Measurements from ENCODE around the gene CERK. TPM values are rescaled to one million over a fixed set of nuclear protein-coding genes. Genes with fewer than 3 reads are reported as not detected.

The CERK gene
- total and polyA plus RNA-seq, 7 donors, result 13.0 to 38.1 (median 26.9) TPM

DNA sequence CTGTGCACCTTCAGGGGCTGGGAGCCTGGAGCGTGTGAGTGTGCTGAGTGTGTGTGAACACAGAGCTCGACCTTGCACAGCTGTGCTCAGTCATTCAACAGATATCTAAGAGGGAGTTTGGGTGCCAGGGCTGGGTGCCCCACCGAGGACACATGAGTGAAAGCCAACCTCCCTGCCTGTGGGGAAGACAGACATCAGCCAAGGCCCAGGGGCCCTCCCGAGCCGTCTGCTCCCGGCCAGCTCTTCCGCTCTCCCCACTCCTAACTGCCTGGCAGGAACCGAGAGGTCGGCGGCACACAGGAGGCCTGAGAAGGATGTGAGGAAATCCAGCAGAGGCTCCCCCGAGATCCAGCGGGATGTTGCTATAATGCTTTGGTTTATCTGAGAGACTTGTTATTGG, 32.0 kb downstream of the CERK start:
- 83 to 87% (median 86%) methylated on average over 12 of the region's 12 CpGs for WGBS, 3 donors
- Histone ChIP-seq H3K4me3 (no peak overlapping the region), H3K9me3 (no peaks in the 10 kb centered on the region), H3K4me1 (no peaks in the 10 kb centered on the region), H3K27me3 (ENCODE audit: insufficient read depth in 3 of 3, low read length in 2 of 3) (no peaks in the 10 kb centered on the region), H3K36me3 (ENCODE audit: insufficient read depth in 1 of 2, low read depth in 1 of 2) (peaks cover 2 to 96% of the 10 kb centered on the region in 2 donors), H3K27ac (no peak overlapping the region)
- ATAC-seq (peak in 1 of 4 donors; percentile 11), DNase-seq (peak in 1 of 2 donors; percentile 29)
- intact Hi-C loops (cut with DNase I), result no loop called here
- TF ChIP-seq, protein P1, sequence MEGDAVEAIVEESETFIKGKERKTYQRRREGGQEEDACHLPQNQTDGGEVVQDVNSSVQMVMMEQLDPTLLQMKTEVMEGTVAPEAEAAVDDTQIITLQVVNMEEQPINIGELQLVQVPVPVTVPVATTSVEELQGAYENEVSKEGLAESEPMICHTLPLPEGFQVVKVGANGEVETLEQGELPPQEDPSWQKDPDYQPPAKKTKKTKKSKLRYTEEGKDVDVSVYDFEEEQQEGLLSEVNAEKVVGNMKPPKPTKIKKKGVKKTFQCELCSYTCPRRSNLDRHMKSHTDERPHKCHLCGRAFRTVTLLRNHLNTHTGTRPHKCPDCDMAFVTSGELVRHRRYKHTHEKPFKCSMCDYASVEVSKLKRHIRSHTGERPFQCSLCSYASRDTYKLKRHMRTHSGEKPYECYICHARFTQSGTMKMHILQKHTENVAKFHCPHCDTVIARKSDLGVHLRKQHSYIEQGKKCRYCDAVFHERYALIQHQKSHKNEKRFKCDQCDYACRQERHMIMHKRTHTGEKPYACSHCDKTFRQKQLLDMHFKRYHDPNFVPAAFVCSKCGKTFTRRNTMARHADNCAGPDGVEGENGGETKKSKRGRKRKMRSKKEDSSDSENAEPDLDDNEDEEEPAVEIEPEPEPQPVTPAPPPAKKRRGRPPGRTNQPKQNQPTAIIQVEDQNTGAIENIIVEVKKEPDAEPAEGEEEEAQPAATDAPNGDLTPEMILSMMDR (IDR thresholded peaks at IDR 0.05), result no peak

DNA sequence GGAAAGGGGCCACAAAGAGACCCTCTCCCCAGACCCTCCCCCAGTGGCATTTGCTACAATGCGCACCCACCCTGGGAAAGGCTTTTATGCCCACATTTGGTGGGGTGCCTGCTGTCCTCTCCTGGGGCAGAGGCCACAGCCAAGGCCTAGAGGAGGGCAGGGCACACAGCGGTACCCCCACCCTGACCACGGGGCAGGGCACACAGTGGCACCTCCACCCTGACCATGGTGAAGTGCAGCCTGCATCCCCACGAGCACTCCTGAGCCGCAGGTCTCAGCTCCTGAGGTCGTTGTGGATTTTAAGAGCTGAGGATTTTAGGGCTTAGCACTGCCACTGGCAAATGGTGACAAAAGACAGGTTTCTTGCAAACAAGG, 34.1 kb downstream of the CERK start:
- TF ChIP-seq, protein P1 (IDR thresholded peaks at IDR 0.05), result no peak
- DNase-seq (no peak), ATAC-seq (no peak)
- H3K27ac ChIP-seq, result no peak overlapping the region
- intact Hi-C loops (cut with DNase I), result no loop called here
- H3K9me3 ChIP-seq, result no peaks in the 10 kb centered on the region
- H3K27me3 ChIP-seq (ENCODE audit: insufficient read depth in 3 of 3, low read length in 2 of 3), result no peaks in the 10 kb centered on the region
- WGBS, 3 donors, result 81 to 90% (median 89%) methylated on average over 6 of the region's 6 CpGs
- H3K4me3 ChIP-seq, result no peak overlapping the region
- H3K36me3 ChIP-seq (ENCODE audit: insufficient read depth in 1 of 2, low read depth in 1 of 2), result peaks cover 3 to 96% of the 10 kb centered on the region in 2 donors
- H3K4me1 ChIP-seq, result no peaks in the 10 kb centered on the region

DNA sequence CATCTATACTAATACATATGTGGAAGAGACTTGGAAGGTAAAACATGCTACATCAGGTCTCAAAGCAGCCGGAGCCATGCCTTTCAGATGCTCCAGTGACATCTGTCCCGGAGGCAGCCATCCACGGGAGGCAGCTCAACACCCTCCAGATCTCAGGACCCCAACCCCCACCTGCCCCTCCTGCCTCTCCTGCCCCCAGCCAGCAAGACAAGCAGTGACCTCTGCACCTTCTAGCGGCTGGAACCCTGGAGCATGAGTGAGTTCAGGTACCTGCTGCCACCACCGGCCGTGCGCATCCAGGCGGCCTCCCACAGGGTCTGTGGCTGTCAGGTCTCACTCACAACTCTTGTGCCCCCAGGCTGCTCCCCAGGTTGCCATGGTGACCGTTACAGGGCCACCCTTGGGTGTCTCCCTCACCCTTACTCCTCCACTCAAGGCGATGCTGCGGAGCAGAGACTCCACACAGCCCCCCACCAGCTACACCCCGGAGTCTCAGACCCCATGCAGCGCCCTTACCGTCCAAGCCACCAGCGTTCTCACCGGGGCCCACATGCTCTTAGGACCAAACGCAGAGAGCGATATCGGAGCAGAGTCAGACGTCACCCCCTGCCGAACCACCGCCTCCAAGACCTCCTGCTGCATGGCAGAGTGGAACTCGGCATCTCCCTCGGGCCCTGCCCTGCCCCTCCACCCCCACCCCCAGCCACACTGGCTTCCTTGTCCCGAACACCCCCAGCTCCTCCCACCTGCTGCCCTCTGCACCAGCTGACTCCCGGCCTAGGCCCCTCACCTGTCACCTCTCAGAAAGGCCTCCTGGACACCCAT, 34.7 kb downstream of the CERK start:
- Histone ChIP-seq H3K27me3 (ENCODE audit: insufficient read depth in 3 of 3, low read length in 2 of 3) (no peaks in the 10 kb centered on the region), H3K9me3 (no peaks in the 10 kb centered on the region), H3K4me1 (no peaks in the 10 kb centered on the region), H3K4me3 (no peak overlapping the region), H3K36me3 (ENCODE audit: insufficient read depth in 1 of 2, low read depth in 1 of 2) (peaks cover 3 to 96% of the 10 kb centered on the region in 2 donors), H3K27ac (no peak overlapping the region)
- TF ChIP-seq, protein P1 (IDR thresholded peaks at IDR 0.05), result no peak
- DNase-seq (no peak), ATAC-seq (peak in 1 of 4 donors; percentile 13)
- WGBS, 3 donors, result 94 to 95% (median 95%) methylated on average over 26 of the region's 26 CpGs
- intact Hi-C loops (cut with DNase I), result no loop called here

DNA sequence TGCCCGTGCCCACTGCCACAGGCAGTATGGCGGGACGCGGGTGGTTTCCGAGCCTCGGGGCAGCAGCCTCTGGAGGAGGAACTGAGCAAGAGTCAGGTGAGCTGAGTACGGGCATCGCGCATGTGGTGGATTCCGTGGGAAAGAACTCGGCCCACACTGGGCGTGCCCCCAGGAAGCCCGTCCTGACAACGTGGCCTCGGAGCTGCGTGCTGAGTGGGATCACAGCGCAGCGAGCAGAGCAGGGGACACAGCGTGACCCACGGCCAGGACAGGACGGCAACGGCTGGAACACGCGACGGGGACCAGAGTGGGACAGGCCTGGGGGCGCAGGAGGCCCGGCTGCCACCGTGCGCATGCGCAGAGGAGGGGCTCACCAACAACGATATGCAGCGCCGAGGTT, 36.8 kb downstream of the CERK start:
- TF ChIP-seq, protein P1 (IDR thresholded peaks at IDR 0.05), result no peak
- 92 to 94% (median 94%) methylated on average over 33 of the region's 33 CpGs for WGBS, 3 donors
- H3K27me3 ChIP-seq (ENCODE audit: insufficient read depth in 3 of 3, low read length in 2 of 3), result no peaks in the 10 kb centered on the region
- no peak for ATAC-seq
- H3K27ac ChIP-seq, result no peak overlapping the region
- no peaks in the 10 kb centered on the region for H3K9me3 ChIP-seq
- no peaks in the 10 kb centered on the region for H3K4me1 ChIP-seq
- DNase-seq, result no peak
- H3K36me3 ChIP-seq (ENCODE audit: insufficient read depth in 1 of 2, low read depth in 1 of 2), result peaks cover 8 to 96% of the 10 kb centered on the region in 2 donors
- intact Hi-C loops (cut with DNase I), result no loop called here
- no peak overlapping the region for H3K4me3 ChIP-seq

Data from psoas muscle (tissue), 8 donors.